ENCODE results near the gene INHBB. TPM values are rescaled to one million over a fixed set of nuclear protein-coding genes. Genes with fewer than 3 reads are reported as not detected.

Gene INHBB
- 10 to 100 TPM in 3 of 6 donors, 1 to 10 TPM in 3; 2.3 to 12.4 (median 8.0) TPM for total RNA-seq

GRCh38 chr2:120346026-120346666 lies at the start of gene INHBB:
INHBB (plus strand) TSS chr2:120346136; CDS start chr2:120346189, 53 bp downstream.
- 0% methylated on average over 2 to 6 of the region's 99 CpGs for WGBS, 2 donors
- H3K27me3 ChIP-seq = peaks cover 0 to 45% (median 26%) of the 10 kb centered on the region in 4 donors
- peak within 1 kb of the TSS; percentile 41 to 62 (median 56) for H3K4me3 ChIP-seq
- no peaks in the 10 kb centered on the region for H3K9me3 ChIP-seq
- peaks cover 39 to 62% (median 42%) of the 10 kb centered on the region in 4 donors for H3K4me1 ChIP-seq
- peaks cover 0 to 4% (median 0%) of the 10 kb centered on the region in 4 donors for H3K36me3 ChIP-seq
- TF ChIP-seq EP300 (IDR thresholded peaks at IDR 0.05) = no peak
- ATAC-seq (ENCODE audit: low FRiP score in 2 of 2) (peak in 1 of 2 donors; percentile 38), DNase-seq (peak in 1 of 2 donors; percentile 88)
- peak within 1 kb of the TSS in 3 of 4 donors; percentile 49 to 77 (median 57) for H3K27ac ChIP-seq

DNA sequence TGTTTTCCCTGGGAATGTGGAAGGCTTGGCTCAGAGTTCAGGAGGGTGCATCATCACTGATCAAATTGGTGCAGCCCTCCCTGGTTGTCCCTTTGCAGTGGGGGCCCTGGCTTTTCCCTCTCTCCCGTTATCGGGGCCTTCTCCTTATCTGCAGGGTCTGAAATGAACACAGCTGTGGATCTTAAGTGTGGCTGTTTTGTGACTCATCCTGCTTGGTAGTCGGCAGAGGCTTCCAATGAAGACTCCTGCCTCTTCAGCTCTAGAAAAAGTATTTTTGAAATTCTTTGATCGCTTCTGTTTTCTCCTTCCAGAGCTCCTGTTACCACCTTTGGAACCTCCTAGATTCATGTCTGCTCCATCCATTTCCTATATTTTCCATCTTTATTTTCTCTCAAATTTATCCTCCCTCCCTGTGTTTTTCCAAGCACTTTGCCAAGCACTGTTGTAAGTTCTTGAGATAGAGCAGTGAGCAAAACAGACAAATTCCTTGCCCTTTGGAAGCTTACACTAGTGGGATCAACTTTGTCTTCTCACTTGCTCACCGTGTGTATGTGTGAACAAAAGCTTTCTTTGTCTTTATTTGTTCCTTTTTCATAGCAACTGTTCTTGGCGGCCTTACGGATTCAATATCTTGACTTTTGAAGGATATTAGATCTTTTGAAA lies 47.6 kb upstream of the INHBB start:
- DNase-seq (no peak), ATAC-seq (ENCODE audit: low FRiP score in 2 of 2) (no peak)
- no peak for TF ChIP-seq POLR2A (IDR thresholded peaks at IDR 0.05)
- no peak for TF ChIP-seq EP300 (IDR thresholded peaks at IDR 0.05)
- TF ChIP-seq, protein P1, sequence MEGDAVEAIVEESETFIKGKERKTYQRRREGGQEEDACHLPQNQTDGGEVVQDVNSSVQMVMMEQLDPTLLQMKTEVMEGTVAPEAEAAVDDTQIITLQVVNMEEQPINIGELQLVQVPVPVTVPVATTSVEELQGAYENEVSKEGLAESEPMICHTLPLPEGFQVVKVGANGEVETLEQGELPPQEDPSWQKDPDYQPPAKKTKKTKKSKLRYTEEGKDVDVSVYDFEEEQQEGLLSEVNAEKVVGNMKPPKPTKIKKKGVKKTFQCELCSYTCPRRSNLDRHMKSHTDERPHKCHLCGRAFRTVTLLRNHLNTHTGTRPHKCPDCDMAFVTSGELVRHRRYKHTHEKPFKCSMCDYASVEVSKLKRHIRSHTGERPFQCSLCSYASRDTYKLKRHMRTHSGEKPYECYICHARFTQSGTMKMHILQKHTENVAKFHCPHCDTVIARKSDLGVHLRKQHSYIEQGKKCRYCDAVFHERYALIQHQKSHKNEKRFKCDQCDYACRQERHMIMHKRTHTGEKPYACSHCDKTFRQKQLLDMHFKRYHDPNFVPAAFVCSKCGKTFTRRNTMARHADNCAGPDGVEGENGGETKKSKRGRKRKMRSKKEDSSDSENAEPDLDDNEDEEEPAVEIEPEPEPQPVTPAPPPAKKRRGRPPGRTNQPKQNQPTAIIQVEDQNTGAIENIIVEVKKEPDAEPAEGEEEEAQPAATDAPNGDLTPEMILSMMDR (IDR thresholded peaks at IDR 0.05) = no peak
- TF ChIP-seq POLR2AphosphoS5 (IDR thresholded peaks at IDR 0.05) = no peak
- Histone ChIP-seq H3K27ac (no peak overlapping the region), H3K27me3 (no peaks in the 10 kb centered on the region), H3K4me1 (peaks cover 0 to 3% (median 0%) of the 10 kb centered on the region in 4 donors), H3K36me3 (peaks cover 0 to 83% (median 24%) of the 10 kb centered on the region in 4 donors), H3K4me3 (no peak overlapping the region), H3K9me3 (no peaks in the 10 kb centered on the region)
- 82 to 91% methylated on average over 7 of the region's 7 CpGs for WGBS, 2 donors

DNA sequence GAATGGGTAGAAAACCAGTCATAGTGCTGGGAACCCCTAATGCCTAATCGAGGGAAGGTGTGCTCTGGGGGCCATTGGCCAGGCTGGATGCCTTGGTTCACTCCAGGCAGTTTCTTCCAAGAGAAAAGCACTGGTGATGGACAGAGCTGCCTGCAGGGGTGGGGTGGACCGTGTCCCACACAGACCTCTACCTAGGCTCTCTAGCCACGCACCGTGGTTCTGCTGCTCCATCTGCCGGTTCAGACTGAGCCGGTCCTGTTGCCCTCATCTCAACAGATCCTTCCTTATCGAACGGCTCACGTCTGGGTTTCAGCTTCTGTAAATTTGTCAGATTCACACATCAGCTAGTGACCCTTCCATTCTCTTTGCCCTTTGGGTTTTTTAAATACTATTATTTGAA lies 46.9 kb upstream of the INHBB start:
- Histone ChIP-seq H3K9me3 (no peaks in the 10 kb centered on the region), H3K36me3 (peaks cover 0 to 82% (median 22%) of the 10 kb centered on the region in 4 donors), H3K4me1 (no peaks in the 10 kb centered on the region), H3K27ac (no peak overlapping the region), H3K27me3 (no peaks in the 10 kb centered on the region), H3K4me3 (no peak overlapping the region)
- no peak for ATAC-seq (ENCODE audit: low FRiP score in 2 of 2)
- no peak for DNase-seq
- no peak for TF ChIP-seq EP300 (IDR thresholded peaks at IDR 0.05)
- no peak for TF ChIP-seq POLR2AphosphoS5 (IDR thresholded peaks at IDR 0.05)
- no peak for TF ChIP-seq POLR2A (IDR thresholded peaks at IDR 0.05)
- TF ChIP-seq, protein P1 (IDR thresholded peaks at IDR 0.05) = no peak
- 90 to 96% methylated on average over 7 to 9 of the region's 9 CpGs for WGBS, 2 donors

GRCh38 chr2:120299561-120299960 lies 46.4 kb upstream of the INHBB start:
- DNase-seq = no peak
- Histone ChIP-seq H3K4me1 (no peaks in the 10 kb centered on the region), H3K36me3 (peaks cover 0 to 77% (median 19%) of the 10 kb centered on the region in 4 donors), H3K9me3 (no peaks in the 10 kb centered on the region), H3K4me3 (no peak overlapping the region), H3K27ac (no peak overlapping the region), H3K27me3 (no peaks in the 10 kb centered on the region)
- ATAC-seq (ENCODE audit: low FRiP score in 2 of 2) = no peak
- WGBS, 2 donors = 93 to 94% methylated on average over 4 to 6 of the region's 6 CpGs
- TF ChIP-seq, protein P1 (IDR thresholded peaks at IDR 0.05) = no peak
- TF ChIP-seq POLR2A (IDR thresholded peaks at IDR 0.05) (no peak), POLR2AphosphoS5 (IDR thresholded peaks at IDR 0.05) (no peak), EP300 (IDR thresholded peaks at IDR 0.05) (no peak)

- no peaks in the 10 kb centered on the region for H3K27me3 ChIP-seq
- H3K4me1 ChIP-seq = peaks cover 0 to under 1% (median 0%) of the 10 kb centered on the region in 4 donors
- H3K9me3 ChIP-seq = no peaks in the 10 kb centered on the region
- ATAC-seq (ENCODE audit: low FRiP score in 2 of 2) (no peak), DNase-seq (no peak)
- H3K36me3 ChIP-seq = peaks cover 0 to 69% (median 17%) of the 10 kb centered on the region in 4 donors
- no peak overlapping the region for H3K4me3 ChIP-seq
- WGBS, 2 donors = 93% methylated on average over 7 to 10 of the region's 10 CpGs
- TF ChIP-seq POLR2A (IDR thresholded peaks at IDR 0.05) = no peak
- no peak for TF ChIP-seq EP300 (IDR thresholded peaks at IDR 0.05)
- no peak for TF ChIP-seq POLR2AphosphoS5 (IDR thresholded peaks at IDR 0.05)
- TF ChIP-seq, protein P1 (IDR thresholded peaks at IDR 0.05) = no peak
- H3K27ac ChIP-seq = no peak overlapping the region
These were observed 45.6 kb upstream of the INHBB start for GRCh38 chr2:120300385-120300784.
